H9 (cell line): ENCODE results near the gene HORMAD1. TPM values are rescaled to one million over a fixed set of nuclear protein-coding genes. Genes with fewer than 3 reads are reported as not detected.

Source experiments
- DNase-seq: peaks from one replicate; pipeline ENCODE4 v3.0.0-alpha.2; 2017
- H2AFZ ChIP-seq: one replicate; pipeline ENCODE4 v1.6.1; 2013; ENCODE audit warnings: mild to moderate bottlenecking, low read length, control low read depth, moderate library complexity
- H2AK5ac ChIP-seq: 2 replicates; pipeline ENCODE4 v1.6.1; 2013; ENCODE audit warnings: low read length, control low read depth, mixed read lengths; ENCODE audit not compliant: insufficient read length
- H2BK120ac ChIP-seq: one replicate; pipeline ENCODE4 v1.6.1; 2013; ENCODE audit warnings: low read depth, mild to moderate bottlenecking, low read length, control low read depth, inconsistent platforms; ENCODE audit not compliant: poor library complexity, severe bottlenecking
- H2BK12ac ChIP-seq: 2 replicates; pipeline ENCODE4 v1.6.1; 2013; ENCODE audit warnings: low read length, control low read depth, mixed read lengths, low read depth; ENCODE audit not compliant: insufficient read length
- H2BK15ac ChIP-seq: 2 replicates; pipeline ENCODE4 v1.6.1; 2013; ENCODE audit warnings: low read depth, low read length, control low read depth
- H2BK20ac ChIP-seq: one replicate; pipeline ENCODE4 v1.6.1; 2013; ENCODE audit warnings: low read depth, mild to moderate bottlenecking, low read length, control low read depth, inconsistent platforms; ENCODE audit not compliant: poor library complexity, severe bottlenecking
- H2BK5ac ChIP-seq: 2 replicates; pipeline ENCODE4 v1.6.1; 2013; ENCODE audit warnings: low read length, control low read depth, mixed read lengths; ENCODE audit not compliant: insufficient read length
- H3K14ac ChIP-seq: 2 replicates; pipeline ENCODE4 v1.6.1; 2013; ENCODE audit warnings: low read length, control low read depth; ENCODE audit not compliant: insufficient read depth
- H3K18ac ChIP-seq: 2 replicates; pipeline ENCODE4 v1.6.1; 2013; ENCODE audit warnings: low read depth, mild to moderate bottlenecking, mixed read lengths, low read length, control low read depth; ENCODE audit not compliant: insufficient read length
- H3K23ac ChIP-seq: 2 replicates; pipeline ENCODE4 v1.6.1; 2013; ENCODE audit warnings: low read length, control low read depth, mixed read lengths, low read depth; ENCODE audit not compliant: insufficient read length
- H3K23me2 ChIP-seq: 2 replicates; pipeline ENCODE4 v1.6.1; 2013; ENCODE audit warnings: low read depth, mild to moderate bottlenecking, mixed read lengths, low read length, control low read depth; ENCODE audit not compliant: insufficient read length, poor library complexity, severe bottlenecking
- H3K27ac ChIP-seq: 2 replicates; pipeline ENCODE4 v1.5.1; 2013; ENCODE audit warnings: low read length, control low read depth, mixed read lengths, low read depth; ENCODE audit not compliant: insufficient read length
- H3K27me3 ChIP-seq: 2 replicates; pipeline ENCODE4 v1.6.1; 2013; ENCODE audit warnings: low read length, control low read depth, inconsistent platforms; ENCODE audit not compliant: insufficient read depth
- H3K4ac ChIP-seq: 2 replicates; pipeline ENCODE4 v1.6.1; 2013; ENCODE audit warnings: low read depth, mild to moderate bottlenecking, control low read depth, inconsistent platforms, low read length, moderate library complexity
- H3K4me1 ChIP-seq: 2 replicates; pipeline ENCODE4 v1.6.1; 2013; ENCODE audit warnings: low read length, control low read depth, inconsistent platforms; ENCODE audit not compliant: insufficient read depth
- H3K4me2 ChIP-seq: 2 replicates; pipeline ENCODE4 v1.6.1; 2013; ENCODE audit warnings: low read length, control low read depth, mixed read lengths; ENCODE audit not compliant: insufficient read length, insufficient read depth
- H3K56ac ChIP-seq: 2 replicates; pipeline ENCODE4 v1.6.1; 2013; ENCODE audit warnings: low read depth, mild to moderate bottlenecking, mixed read lengths, low read length, control low read depth; ENCODE audit not compliant: insufficient read length
- H3K79me1 ChIP-seq: 2 replicates; pipeline ENCODE4 v1.6.1; 2013; ENCODE audit warnings: low read depth, mild to moderate bottlenecking, moderate library complexity, low read length, control low read depth, inconsistent platforms; ENCODE audit not compliant: insufficient read depth, poor library complexity, severe bottlenecking
- H3K79me2 ChIP-seq: 2 replicates; pipeline ENCODE4 v1.6.1; 2013; ENCODE audit warnings: low read length, control low read depth, inconsistent platforms; ENCODE audit not compliant: insufficient read depth
- H3K9ac ChIP-seq: 2 replicates; pipeline ENCODE4 v1.6.1; 2013; ENCODE audit warnings: low read length, control low read depth, mixed read lengths; ENCODE audit not compliant: insufficient read length; ENCODE audit errors: extremely low read depth
- H3K9me3 ChIP-seq: one replicate; pipeline ENCODE4 v1.6.1; 2013; ENCODE audit warnings: low read depth, low read length, inconsistent platforms; ENCODE audit not compliant: control insufficient read depth
- H3T11ph ChIP-seq: one replicate; pipeline ENCODE4 v1.6.1; 2013; ENCODE audit warnings: mild to moderate bottlenecking, low read length, control low read depth, inconsistent platforms
- H4K20me1 ChIP-seq: one replicate; pipeline ENCODE4 v1.6.1; 2013; ENCODE audit not compliant: control insufficient read depth, insufficient read length, insufficient read depth
- H4K5ac ChIP-seq: 2 replicates; pipeline ENCODE4 v1.6.1; 2013; ENCODE audit warnings: low read depth, mild to moderate bottlenecking, mixed read lengths, low read length, control low read depth; ENCODE audit not compliant: insufficient read length
- H4K8ac ChIP-seq: replicated peaks from 2 replicates; pipeline ENCODE4 v1.6.1; 2013; ENCODE audit warnings: low read length, control low read depth, mixed read lengths, low read depth; ENCODE audit not compliant: insufficient read length
- H4K91ac ChIP-seq: 2 replicates; pipeline ENCODE4 v1.6.1; 2013; ENCODE audit warnings: low read depth, mild to moderate bottlenecking, moderate library complexity, mixed read lengths, low read length, control low read depth; ENCODE audit not compliant: insufficient read length
- H3K27ac Mint-ChIP-seq, 3 experiments: 2 replicates in 2 of 3; 3 replicates in 1 of 3; pipeline ENCODE4 v1.8.0; 2020 to 2021; ENCODE audit warnings: mixed read lengths in 3 of 3, mild to moderate bottlenecking in 1 of 3, moderate library complexity in 1 of 3
- H3K27me3 Mint-ChIP-seq: 2 replicates; pipeline ENCODE4 v1.8.0; 2021; ENCODE audit warnings: low read depth, mild to moderate bottlenecking, moderate library complexity, mixed read lengths
- H3K36me3 Mint-ChIP-seq, 3 experiments: 2 replicates in 2 of 3; 3 replicates in 1 of 3; pipeline ENCODE4 v1.8.0; 2020 to 2021; ENCODE audit warnings: low read depth in 3 of 3, mixed read lengths in 3 of 3; ENCODE audit not compliant: insufficient read depth in 1 of 3
- H3K4me1 Mint-ChIP-seq, 2 experiments: 2 replicates each; pipeline ENCODE4 v1.8.0; 2020; ENCODE audit warnings: mixed read lengths in 2 of 2
- H3K4me3 Mint-ChIP-seq, 2 experiments: 2 replicates in 1 of 2; 3 replicates in 1 of 2; pipeline ENCODE4 v1.8.0; 2020 to 2021; ENCODE audit warnings: mild to moderate bottlenecking in 2 of 2, mixed read lengths in 2 of 2, moderate library complexity in 1 of 2
- H3K9me3 Mint-ChIP-seq, 2 experiments: 2 replicates in 1 of 2; 3 replicates in 1 of 2; pipeline ENCODE4 v1.8.0; 2020; ENCODE audit warnings: mild to moderate bottlenecking in 2 of 2, mixed read lengths in 2 of 2, moderate library complexity in 1 of 2
- CTCF ChIP-seq: fragments of 200-600 bp; sonication (generic); conservative IDR thresholded peaks from 3 replicates; pipeline ENCODE4 v1.8.0; 2021; ENCODE audit warnings: antibody characterized with exemption, mild to moderate bottlenecking
- WGBS: extraction: QIAGEN DNeasy Blood & Tissue Kit; methylation state at CpG from one replicate; pipeline ENCODE4 v1.1.7; 2013; ENCODE audit warnings: missing lambda C conversion rate, low lambda C conversion rate, mixed read lengths; ENCODE audit not compliant: insufficient read length; ENCODE audit errors: extremely low coverage; 5-methylcytosine and 5-hydroxymethylcytosine counted together
- total RNA-seq: library from RNA; stranded (reverse); gene quantifications from 2 replicates; pipeline ENCODE4 v1.2.1, GENCODE V29; 2021

HORMAD1 gene
- total RNA-seq, 1 experiment from 2014 or later = not detected

DNA sequence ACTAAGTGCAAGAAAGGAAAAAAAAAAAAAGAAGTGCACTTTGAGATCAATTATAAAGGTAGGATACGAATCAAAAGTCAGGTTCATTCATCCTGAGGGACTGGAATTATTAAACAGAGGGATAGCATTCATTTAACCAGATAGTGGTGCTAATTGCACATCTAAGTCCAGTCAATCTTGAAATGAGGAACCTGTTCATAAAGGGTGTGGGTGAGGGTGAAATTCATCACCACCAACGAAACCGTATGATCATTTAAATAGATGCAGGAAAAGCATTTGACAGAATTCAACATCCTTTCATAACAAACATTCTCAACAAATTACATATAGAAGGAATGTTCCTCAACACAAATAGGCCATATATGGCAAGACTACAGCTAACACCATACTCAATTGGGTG is 39.3 kb upstream of the HORMAD1 start:
- H3K27ac Mint-ChIP-seq = no peak overlapping the region
- H3K27me3 ChIP-seq = no peaks in the 10 kb centered on the region
- H2AFZ ChIP-seq = no peak overlapping the region
- no peak overlapping the region for H4K5ac ChIP-seq
- H2AK5ac ChIP-seq = no peak overlapping the region
- H3K56ac ChIP-seq = no peak overlapping the region
- H4K20me1 ChIP-seq = no peaks in the 10 kb centered on the region
- H4K91ac ChIP-seq = no peak overlapping the region
- H4K8ac ChIP-seq = no peak overlapping the region
- no peak overlapping the region for H3K23ac ChIP-seq
- H3K9ac ChIP-seq = no peak overlapping the region
- no peak overlapping the region for H2BK120ac ChIP-seq
- no peak overlapping the region for H3K4ac ChIP-seq
- H3K4me3 Mint-ChIP-seq = no peak overlapping the region
- no peak overlapping the region for H3K18ac ChIP-seq
- peaks cover 7% of the 10 kb centered on the region in 2 experiments for H3K9me3 Mint-ChIP-seq
- no peak overlapping the region for H3K14ac ChIP-seq
- H3K79me1 ChIP-seq = no peaks in the 10 kb centered on the region
- no peaks in the 10 kb centered on the region for H3K9me3 ChIP-seq
- H3K23me2 ChIP-seq = no peaks in the 10 kb centered on the region
- H3K27me3 Mint-ChIP-seq = peaks cover 3% of the 10 kb centered on the region; the same call in 1 of the 2 replicates
- H2BK15ac ChIP-seq = no peak overlapping the region
- no peaks in the 10 kb centered on the region for H3K4me1 Mint-ChIP-seq
- no CpG with 5 or more reads among the region's 3 CpGs for WGBS
- no peaks in the 10 kb centered on the region for H3K4me1 ChIP-seq
- H3T11ph ChIP-seq = no peak overlapping the region
- no peak overlapping the region for H2BK20ac ChIP-seq
- H3K27ac ChIP-seq = no peak overlapping the region
- H3K4me2 ChIP-seq = no peak overlapping the region
- no peaks in the 10 kb centered on the region for H3K79me2 ChIP-seq
- peaks cover 0 to 7% (median 5%) of the 10 kb centered on the region in 3 experiments; a peak in 5 of 7 replicates for H3K36me3 Mint-ChIP-seq
- no peak overlapping the region for H2BK12ac ChIP-seq
- TF ChIP-seq CTCF = no peak
- H2BK5ac ChIP-seq = no peak overlapping the region
- no peak for DNase-seq
